Skeletal muscle satellite cell (primary cell): ENCODE results near the gene RAD51B. TPM values are rescaled to one million over a fixed set of nuclear protein-coding genes. Genes with fewer than 3 reads are reported as not detected.

ENCODE experiments used
- H3K27me3 ChIP-seq: 2 replicates; pipeline ENCODE4 v1.7.0; 2013; ENCODE audit warnings: low read length; ENCODE audit not compliant: control insufficient read depth, insufficient read depth
- H3K36me3 ChIP-seq: 2 replicates; pipeline ENCODE4 v1.7.0; 2013; ENCODE audit warnings: mild to moderate bottlenecking, control low read depth, low read length; ENCODE audit not compliant: insufficient read depth
- H3K4me1 ChIP-seq: 2 replicates; pipeline ENCODE4 v1.7.0; 2013; ENCODE audit warnings: low read length; ENCODE audit not compliant: control insufficient read depth, insufficient read depth
- H3K4me2 ChIP-seq: 2 replicates; pipeline ENCODE4 v1.7.0; 2013; ENCODE audit warnings: mild to moderate bottlenecking, low read length
- H3K4me3 ChIP-seq: 2 replicates; pipeline ENCODE4 v1.7.0; 2013; ENCODE audit warnings: low read length
- H3K9ac ChIP-seq: 2 replicates; pipeline ENCODE4 v1.7.0; 2013; ENCODE audit warnings: mild to moderate bottlenecking, low read depth, low read length, moderate library complexity
- H3K9me3 ChIP-seq: replicated peaks from 2 replicates; pipeline ENCODE4 v1.7.0; 2013; ENCODE audit warnings: mild to moderate bottlenecking, control low read depth, low read length
- total RNA-seq: library from RNA; depleted of rRNA; stranded (reverse); fragments of >200 nt; gene quantifications from 2 replicates; pipeline ENCODE4 v1.2.3, GENCODE V29; 2012; rRNA removed

Gene RAD51B
- 24.3 and 28.6 TPM in 2 replicates for total RNA-seq

DNA sequence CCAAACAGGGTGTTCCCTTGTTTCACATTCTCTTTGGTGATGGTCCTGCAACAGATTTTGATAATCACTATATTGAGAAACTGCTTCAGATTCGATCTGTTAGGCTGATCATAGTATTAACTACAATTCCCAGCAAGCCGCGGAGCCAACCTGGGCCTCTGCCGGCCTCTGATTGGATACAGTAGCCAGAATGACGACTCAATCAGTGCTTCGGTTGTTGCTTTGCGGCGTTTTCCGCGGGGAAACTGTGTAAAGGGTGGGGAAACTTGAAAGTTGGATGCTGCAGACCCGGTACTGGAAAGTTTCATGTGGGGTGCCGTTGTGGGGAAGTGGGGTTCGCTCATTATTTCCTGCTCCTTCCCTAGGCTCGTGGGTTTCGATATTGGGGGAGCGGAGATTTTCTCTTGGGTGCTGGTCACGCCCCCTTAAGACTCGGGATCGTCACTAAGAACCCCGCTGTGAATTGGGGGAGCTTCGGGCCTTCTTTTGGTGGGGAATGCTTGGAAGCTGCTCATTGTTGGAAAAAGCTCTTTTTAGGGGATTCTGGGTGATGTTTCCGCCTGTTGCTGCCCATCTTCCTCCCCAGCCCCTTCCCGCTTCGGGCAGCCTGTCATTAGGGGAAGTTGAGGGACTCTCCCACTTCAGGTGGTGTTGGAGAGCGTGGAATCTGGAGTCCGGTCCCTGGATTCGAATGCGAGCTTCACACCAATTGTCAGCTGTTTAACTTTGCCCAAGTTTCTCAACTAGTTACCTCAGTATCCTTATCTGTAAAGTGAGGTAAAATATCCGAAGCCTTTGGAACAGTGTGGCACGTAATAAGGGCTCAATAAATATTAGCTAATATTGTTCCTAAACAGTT lies at the start of gene RAD51B:
TSS of gene RAD51B (plus strand) at position 217 of the 859 bp plus-strand sequence.
- no peaks in the 10 kb centered on the region for H3K9me3 ChIP-seq
- peak within 1 kb of the TSS; percentile 83 for H3K4me3 ChIP-seq
- H3K4me2 ChIP-seq: peak within 1 kb of the TSS; percentile 87
- H3K27me3 ChIP-seq: no peaks in the 10 kb centered on the region
- peaks cover 23% of the 10 kb centered on the region for H3K4me1 ChIP-seq
- no peaks in the 10 kb centered on the region for H3K36me3 ChIP-seq
- peak within 1 kb of the TSS; percentile 79 for H3K9ac ChIP-seq

DNA sequence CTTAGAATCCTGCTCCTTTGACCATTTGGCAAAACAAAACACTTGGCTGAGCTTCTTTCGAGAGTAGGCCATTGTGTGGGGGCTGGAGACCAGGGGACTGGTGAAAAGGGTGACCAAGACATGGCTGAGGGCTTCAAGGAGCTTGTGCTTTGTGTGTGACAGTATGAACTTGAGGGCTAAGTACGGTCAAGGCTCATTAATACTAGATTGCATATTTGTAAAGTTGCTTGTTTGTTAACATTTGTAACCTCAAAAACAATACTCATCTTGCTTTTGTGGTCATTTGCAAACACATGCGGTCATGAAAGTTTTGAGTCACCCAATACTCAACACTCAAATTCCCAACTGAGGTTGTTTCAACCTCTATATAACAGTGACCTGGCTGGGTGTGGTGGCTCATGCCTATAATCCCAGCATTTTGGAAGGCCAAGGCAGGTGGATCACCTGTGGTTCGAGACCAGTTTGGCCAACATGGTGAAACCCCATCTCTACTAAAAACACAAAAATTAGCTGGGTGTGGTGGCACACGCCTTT lies 45.7 kb upstream of the RAD51B start:
- Histone ChIP-seq H3K36me3 (peaks cover 67% of the 10 kb centered on the region), H3K4me3 (no peak overlapping the region), H3K9me3 (no peaks in the 10 kb centered on the region), H3K27me3 (no peaks in the 10 kb centered on the region), H3K4me2 (no peak overlapping the region), H3K4me1 (no peaks in the 10 kb centered on the region), H3K9ac (no peak overlapping the region)

DNA sequence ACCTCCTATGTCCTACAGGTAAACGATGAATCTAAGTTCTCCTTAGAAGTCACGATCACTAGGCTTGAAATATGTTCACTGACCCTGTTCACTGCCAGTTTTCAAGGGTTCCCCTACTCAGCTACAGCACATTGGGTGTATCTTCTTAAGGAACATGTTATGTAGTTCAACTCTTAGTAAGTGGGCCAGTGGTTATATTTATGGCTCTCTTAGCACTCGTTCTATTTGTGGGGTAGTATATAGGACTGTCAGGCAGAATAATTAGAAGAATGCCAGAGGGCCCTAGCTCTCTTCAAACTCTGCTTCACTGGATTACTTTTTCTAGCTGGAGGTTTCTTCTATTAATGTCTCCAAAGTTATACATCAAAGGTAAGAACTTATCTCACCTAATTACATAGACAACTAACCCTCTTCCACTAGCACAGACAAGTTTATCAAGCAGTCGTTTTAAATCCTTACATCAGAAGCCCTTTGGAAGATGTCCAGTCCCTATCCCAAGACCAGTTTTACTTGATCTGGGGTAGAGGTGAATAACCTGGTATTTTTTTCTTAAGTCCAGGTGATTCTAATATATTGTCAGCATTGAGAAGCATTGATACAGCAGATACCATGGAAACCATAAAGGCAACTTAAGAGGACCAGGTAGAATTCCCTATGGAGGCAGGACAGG lies 42.8 kb upstream of the RAD51B start:
- no peaks in the 10 kb centered on the region for H3K4me1 ChIP-seq
- no peaks in the 10 kb centered on the region for H3K27me3 ChIP-seq
- H3K4me2 ChIP-seq: no peak overlapping the region
- no peaks in the 10 kb centered on the region for H3K9me3 ChIP-seq
- H3K4me3 ChIP-seq: no peak overlapping the region
- no peak overlapping the region for H3K9ac ChIP-seq
- peaks cover 66% of the 10 kb centered on the region for H3K36me3 ChIP-seq

DNA sequence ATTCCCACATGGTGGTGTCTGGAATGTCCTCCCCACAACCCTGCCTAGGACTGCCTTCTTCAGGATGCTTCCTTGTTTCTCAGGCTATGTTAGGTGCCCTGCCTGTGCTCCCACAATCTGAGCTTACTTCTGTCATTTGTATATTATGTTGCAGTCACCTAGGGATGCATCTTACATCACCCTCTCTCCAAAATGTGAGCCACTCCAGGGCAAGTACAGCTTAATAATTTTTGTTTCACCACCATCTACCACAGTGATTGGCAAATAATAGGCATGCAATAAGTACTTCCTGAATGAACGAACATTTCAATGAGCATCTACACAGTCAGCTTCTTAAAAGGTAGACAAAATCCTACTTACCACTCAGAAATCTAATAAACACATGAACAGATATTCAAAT lies 40.8 kb upstream of the RAD51B start:
- Histone ChIP-seq H3K27me3 (no peaks in the 10 kb centered on the region), H3K9ac (no peak overlapping the region), H3K4me3 (no peak overlapping the region), H3K36me3 (peaks cover 73% of the 10 kb centered on the region), H3K9me3 (no peaks in the 10 kb centered on the region), H3K4me2 (no peak overlapping the region), H3K4me1 (no peaks in the 10 kb centered on the region)

DNA sequence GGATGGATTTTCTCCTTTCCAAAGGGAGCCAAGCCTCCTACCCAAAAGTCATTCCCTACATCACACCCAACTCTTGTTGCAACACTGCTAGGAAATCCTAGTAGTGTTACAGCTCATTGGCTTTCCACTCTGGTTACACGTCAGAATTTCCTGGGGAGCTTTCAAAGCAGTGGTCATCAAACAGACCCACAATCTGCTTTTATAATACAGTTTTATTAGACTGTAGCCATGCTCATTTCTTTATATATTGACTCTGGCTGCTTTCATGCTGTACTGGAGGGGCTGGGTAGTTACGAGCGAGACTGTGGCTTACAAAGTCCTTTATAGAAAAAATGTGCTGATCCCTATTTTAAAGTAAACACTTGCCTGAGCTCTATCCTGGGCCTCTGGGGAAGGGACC lies 37.5 kb upstream of the RAD51B start:
- Histone ChIP-seq H3K36me3 (peaks cover 70% of the 10 kb centered on the region), H3K27me3 (no peaks in the 10 kb centered on the region), H3K9me3 (no peaks in the 10 kb centered on the region)

DNA sequence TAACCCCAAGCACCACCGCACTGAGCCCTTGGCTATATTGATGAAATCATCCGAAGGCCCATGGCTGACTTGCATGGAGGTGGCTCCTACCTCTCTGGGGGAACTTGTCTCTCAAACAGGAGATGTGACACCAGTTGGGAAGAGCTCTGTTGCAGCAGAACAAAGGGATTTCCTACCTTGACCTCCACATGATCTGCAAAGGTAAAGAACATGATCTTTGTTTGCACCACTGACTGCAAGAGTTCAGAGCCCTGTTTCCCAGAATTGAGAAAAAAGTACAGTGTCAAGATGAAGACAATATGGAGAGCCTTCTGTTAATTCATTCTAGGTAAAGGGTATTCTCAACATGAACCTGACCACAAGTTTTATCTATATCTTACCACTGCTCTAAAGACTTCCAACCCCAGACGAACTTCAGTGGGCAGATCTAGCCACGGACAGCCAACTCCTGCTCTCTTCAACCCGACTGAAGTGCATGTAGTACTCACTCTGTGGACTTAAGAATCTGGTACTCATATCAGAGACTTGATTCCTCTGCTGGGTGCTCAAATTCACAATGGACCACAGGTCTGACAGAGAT lies 35.2 kb upstream of the RAD51B start:
- Histone ChIP-seq H3K4me2 (no peak overlapping the region), H3K9me3 (no peaks in the 10 kb centered on the region), H3K4me1 (no peaks in the 10 kb centered on the region), H3K4me3 (no peak overlapping the region), H3K9ac (no peak overlapping the region), H3K36me3 (peaks cover 79% of the 10 kb centered on the region), H3K27me3 (no peaks in the 10 kb centered on the region)

More for the DNA sequence above, 37.5 kb upstream of the RAD51B start:
- Histone ChIP-seq H3K4me2 (no peak overlapping the region), H3K9ac (no peak overlapping the region), H3K4me1 (no peaks in the 10 kb centered on the region), H3K4me3 (no peak overlapping the region)

DNA sequence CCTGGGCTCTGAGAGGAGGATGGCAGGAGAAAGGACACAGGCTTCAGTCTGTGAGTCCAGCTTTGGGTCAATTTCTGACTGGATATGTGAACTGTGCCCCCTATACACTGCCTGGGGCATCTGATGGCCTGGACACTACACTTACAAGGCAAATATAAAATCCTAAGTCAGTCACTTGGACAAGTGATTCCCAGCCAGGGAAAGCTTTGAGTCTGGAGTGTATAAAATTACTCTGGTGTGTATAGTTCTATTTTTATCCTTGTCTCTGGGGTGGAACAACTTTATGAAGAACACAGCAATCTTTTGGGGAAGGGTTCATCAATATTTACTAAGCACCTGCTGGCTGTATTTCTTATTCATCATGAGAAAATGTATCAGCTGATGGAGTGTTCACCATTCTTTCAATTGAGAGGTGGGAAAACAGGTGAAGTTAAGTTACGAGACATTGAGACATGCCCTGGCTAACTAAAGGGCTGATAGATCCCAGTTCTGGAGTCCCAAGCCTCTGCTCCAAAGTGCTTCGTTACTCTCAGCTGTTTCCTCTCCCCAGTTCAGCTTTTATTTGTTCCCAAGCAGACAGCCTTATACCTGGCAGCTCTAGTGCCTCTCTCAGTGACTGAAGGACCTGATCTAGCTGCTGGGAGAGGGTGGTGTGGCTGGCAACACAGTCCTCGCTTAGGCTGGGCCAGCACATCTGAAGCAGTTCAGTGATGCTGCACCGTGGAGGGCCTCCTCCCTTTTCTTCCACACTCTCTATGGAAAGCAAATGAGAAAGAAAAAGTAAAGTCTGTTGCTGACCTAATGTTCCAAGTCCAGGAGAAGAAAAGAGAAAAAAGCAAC lies 34.1 kb upstream of the RAD51B start:
- Histone ChIP-seq H3K9ac (no peak overlapping the region), H3K9me3 (no peaks in the 10 kb centered on the region), H3K4me3 (no peak overlapping the region), H3K36me3 (peaks cover 81% of the 10 kb centered on the region), H3K4me1 (no peaks in the 10 kb centered on the region), H3K27me3 (no peaks in the 10 kb centered on the region), H3K4me2 (no peak overlapping the region)

DNA sequence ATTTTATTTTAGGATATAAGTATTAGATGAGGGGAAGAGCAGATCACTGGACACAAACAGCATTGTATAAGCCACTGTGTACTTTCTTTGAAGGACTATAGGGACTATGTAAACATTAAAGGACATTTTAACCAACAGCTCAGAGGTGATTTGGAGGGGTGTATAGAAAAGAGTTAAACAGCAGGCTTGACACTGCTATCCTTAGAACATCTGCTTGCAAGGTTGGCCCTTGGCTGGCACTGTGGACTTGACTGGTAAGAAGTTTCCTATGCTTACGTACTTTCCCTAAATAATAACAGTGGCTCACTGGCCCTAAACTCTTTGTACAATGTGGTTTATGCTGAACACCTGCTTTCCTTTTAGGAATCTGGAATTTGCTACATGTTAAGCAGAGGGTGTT lies 31.9 kb upstream of the RAD51B start:
- H3K27me3 ChIP-seq: no peaks in the 10 kb centered on the region
- H3K4me2 ChIP-seq: no peak overlapping the region
- H3K4me3 ChIP-seq: no peak overlapping the region
- H3K9me3 ChIP-seq: no peaks in the 10 kb centered on the region
- no peaks in the 10 kb centered on the region for H3K4me1 ChIP-seq
- H3K36me3 ChIP-seq: peaks cover 73% of the 10 kb centered on the region
- no peak overlapping the region for H3K9ac ChIP-seq

DNA sequence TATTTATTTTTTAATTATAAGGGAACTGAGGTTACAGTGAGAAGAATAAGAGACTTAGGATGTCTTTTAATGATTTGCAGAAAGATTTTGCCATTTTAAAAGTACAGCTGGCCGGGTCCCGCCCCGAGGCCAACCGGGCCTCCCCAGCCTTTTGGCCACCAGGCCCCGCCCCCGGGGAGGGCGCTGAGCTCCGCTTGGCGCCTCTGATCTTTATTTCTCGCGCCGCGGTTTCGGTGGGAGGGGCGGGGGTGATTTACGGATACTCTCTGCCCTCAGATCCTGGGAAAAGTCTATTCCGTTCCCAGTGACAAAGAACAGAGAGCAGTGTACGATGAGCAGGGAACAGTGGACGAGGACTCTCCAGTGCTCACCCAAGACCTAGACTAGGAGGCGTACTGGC lies 20.8 kb upstream of the RAD51B start:
- H3K4me1 ChIP-seq: no peaks in the 10 kb centered on the region
- no peak overlapping the region for H3K9ac ChIP-seq
- no peak overlapping the region for H3K4me3 ChIP-seq
- H3K4me2 ChIP-seq: no peak overlapping the region
- H3K36me3 ChIP-seq: peaks cover 54% of the 10 kb centered on the region
- no peaks in the 10 kb centered on the region for H3K9me3 ChIP-seq
- no peaks in the 10 kb centered on the region for H3K27me3 ChIP-seq

DNA sequence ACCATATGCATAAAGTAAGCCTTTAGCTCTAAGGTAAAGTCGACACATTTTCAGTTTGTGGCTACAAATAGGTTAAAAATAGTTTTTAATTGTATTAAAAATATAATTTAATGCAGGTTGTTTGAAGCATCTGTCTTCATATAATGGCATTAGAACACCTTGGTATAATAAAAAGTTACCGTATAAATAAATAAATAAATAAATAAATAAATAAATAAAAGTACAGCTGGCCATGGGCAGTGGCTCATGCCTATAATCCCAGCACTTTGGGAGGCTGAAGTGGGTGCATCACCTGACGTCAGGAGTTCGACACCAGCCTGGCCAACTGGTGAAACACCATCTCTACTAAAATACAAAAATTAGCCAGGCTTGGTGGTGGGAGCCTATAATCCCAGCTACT lies 18.8 kb upstream of the RAD51B start:
- Histone ChIP-seq H3K36me3 (peaks cover 58% of the 10 kb centered on the region), H3K9ac (no peak overlapping the region), H3K4me3 (no peak overlapping the region)

DNA sequence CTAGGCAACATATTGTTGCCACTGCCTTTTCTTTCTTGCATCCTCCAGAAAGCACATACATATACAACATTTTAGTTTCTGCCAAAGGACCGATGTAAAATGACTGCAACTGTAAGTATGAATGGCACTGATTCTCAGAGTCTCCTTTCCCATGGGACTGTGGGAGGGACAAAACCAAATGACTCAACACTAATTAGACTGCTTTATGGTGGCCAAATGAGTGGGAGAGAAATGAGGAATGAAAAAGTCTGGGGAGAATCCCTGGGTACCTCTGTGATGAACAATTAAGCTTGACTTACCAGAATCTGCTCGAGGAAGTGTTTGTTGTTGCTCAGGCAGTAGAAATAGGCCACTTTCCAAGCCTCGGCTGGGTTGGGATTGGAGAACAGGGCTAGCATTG lies 13.3 kb upstream of the RAD51B start:
- Histone ChIP-seq H3K4me2 (no peak overlapping the region), H3K9ac (no peak overlapping the region), H3K27me3 (no peaks in the 10 kb centered on the region), H3K4me1 (no peaks in the 10 kb centered on the region), H3K4me3 (no peak overlapping the region), H3K9me3 (no peaks in the 10 kb centered on the region), H3K36me3 (peaks cover 65% of the 10 kb centered on the region)

More for the DNA sequence above, 18.8 kb upstream of the RAD51B start:
- Histone ChIP-seq H3K4me1 (no peaks in the 10 kb centered on the region), H3K27me3 (no peaks in the 10 kb centered on the region), H3K9me3 (no peaks in the 10 kb centered on the region), H3K4me2 (no peak overlapping the region)
